Endodermal cell (in vitro differentiated cells): ENCODE results near the gene SUDS3. TPM values are rescaled to one million over a fixed set of nuclear protein-coding genes. Genes with fewer than 3 reads are reported as not detected.

Experiments used
- DNase-seq: peaks from one replicate; pipeline ENCODE4 v3.0.0-alpha.2; 2017
- H3K27ac ChIP-seq: 2 replicates; pipeline ENCODE4 v1.5.1; 2013; ENCODE audit warnings: mild to moderate bottlenecking, low read depth, low read length, moderate library complexity
- H3K27me3 ChIP-seq: 2 replicates; pipeline ENCODE4 v1.6.1; 2013; ENCODE audit warnings: mild to moderate bottlenecking, low read length, moderate library complexity; ENCODE audit not compliant: insufficient read depth, control insufficient read depth, poor library complexity, severe bottlenecking
- H3K36me3 ChIP-seq: 2 replicates; pipeline ENCODE4 v1.7.0; 2013; ENCODE audit warnings: mild to moderate bottlenecking, low read length, moderate library complexity; ENCODE audit not compliant: control insufficient read depth, insufficient read depth
- H3K4me1 ChIP-seq: one replicate; pipeline ENCODE4 v1.7.0; 2013; ENCODE audit warnings: low read length; ENCODE audit not compliant: control insufficient read depth, insufficient read depth
- H3K4me3 ChIP-seq: 2 replicates; pipeline ENCODE4 v1.5.1; 2013; ENCODE audit warnings: mild to moderate bottlenecking, low read length, moderate library complexity
- H3K9ac ChIP-seq: 2 replicates; pipeline ENCODE4 v1.6.1; 2013; ENCODE audit warnings: mild to moderate bottlenecking, low read length, moderate library complexity; ENCODE audit not compliant: poor library complexity, severe bottlenecking; ENCODE audit errors: extremely low read depth
- H3K9me3 ChIP-seq: 2 replicates; pipeline ENCODE4 v1.6.1; 2013; ENCODE audit warnings: mild to moderate bottlenecking, low read length, moderate library complexity; ENCODE audit not compliant: control insufficient read depth
- H3K27ac Mint-ChIP-seq: 2 replicates; pipeline ENCODE4 v1.8.0; 2020; ENCODE audit warnings: mixed read lengths
- H3K27me3 Mint-ChIP-seq: 2 replicates; pipeline ENCODE4 v1.8.0; 2021; ENCODE audit warnings: mild to moderate bottlenecking, mixed read lengths; ENCODE audit not compliant: insufficient read depth
- H3K36me3 Mint-ChIP-seq: 2 replicates; pipeline ENCODE4 v1.8.0; 2020; ENCODE audit warnings: low read depth, mixed read lengths
- H3K4me1 Mint-ChIP-seq: 2 replicates; pipeline ENCODE4 v1.8.0; 2020; ENCODE audit warnings: mixed read lengths
- H3K4me3 Mint-ChIP-seq: 2 replicates; pipeline ENCODE4 v1.8.0; 2020; ENCODE audit warnings: mild to moderate bottlenecking, moderate library complexity, mixed read lengths
- H3K9me3 Mint-ChIP-seq: 2 replicates; pipeline ENCODE4 v1.8.0; 2020; ENCODE audit warnings: mild to moderate bottlenecking, mixed read lengths
- CTCF ChIP-seq: fragments of 200-600 bp; sonication (generic); conservative IDR thresholded peaks from 2 replicates; pipeline ENCODE4 v1.5.0; 2021; ENCODE audit warnings: antibody characterized with exemption, mild to moderate bottlenecking
- WGBS, 2 experiments: methylation state at CpG; one replicate each; pipeline versions ENCODE4 v1.1.5 to v1.1.7; 2013; ENCODE audit warnings: missing lambda C conversion rate in 2 of 2, mixed read lengths in 1 of 2; ENCODE audit not compliant: insufficient coverage in 1 of 2, insufficient read length in 1 of 2; 5-methylcytosine and 5-hydroxymethylcytosine counted together
- total RNA-seq, 2 donors: library from RNA; stranded (reverse); fragmentation: NEBNext Ultra II Directional in 1 of 2; extraction: Animal tissue kit (Norgen Biotek cat#: 25700) in 1 of 2; gene quantifications; 2 replicates in 1 of 2; 3 replicates in 1 of 2; pipeline ENCODE4 v1.2.1, GENCODE V29; 2021

The SUDS3 gene
- total RNA-seq, 2 donors from 2014 or later, result 51.4 to 57.9 TPM

- WGBS, 2 experiments, result 89 to 94% methylated on average over 3 of the region's 3 CpGs
- no peak overlapping the region for H3K27ac Mint-ChIP-seq
- H3K9ac ChIP-seq, result no peak overlapping the region
- H3K4me1 Mint-ChIP-seq, result no peaks in the 10 kb centered on the region
- H3K27ac ChIP-seq, result no peak overlapping the region
- peaks cover 2% of the 10 kb centered on the region for H3K36me3 Mint-ChIP-seq
- TF ChIP-seq CTCF, result no peak
- H3K4me1 ChIP-seq, result no peaks in the 10 kb centered on the region
- H3K27me3 Mint-ChIP-seq, result no peaks in the 10 kb centered on the region
- no peaks in the 10 kb centered on the region for H3K9me3 ChIP-seq
- no peaks in the 10 kb centered on the region for H3K36me3 ChIP-seq
- H3K4me3 ChIP-seq, result no peak overlapping the region
- H3K27me3 ChIP-seq, result no peaks in the 10 kb centered on the region
- H3K9me3 Mint-ChIP-seq, result no peaks in the 10 kb centered on the region
- H3K4me3 Mint-ChIP-seq, result no peak overlapping the region
- no peak for DNase-seq
Measured at GRCh38 chr12:118328486-118329330, 47.6 kb upstream of the SUDS3 start.

GRCh38 chr12:118330421-118331018 is 45.8 kb upstream of the SUDS3 start:
- Histone ChIP-seq H3K9me3 (no peaks in the 10 kb centered on the region), H3K27ac (no peak overlapping the region), H3K36me3 (no peaks in the 10 kb centered on the region), H3K4me1 (no peaks in the 10 kb centered on the region), H3K27me3 (no peaks in the 10 kb centered on the region), H3K4me3 (no peak overlapping the region), H3K9ac (no peak overlapping the region)
- H3K9me3 Mint-ChIP-seq, result no peaks in the 10 kb centered on the region
- TF ChIP-seq CTCF, result no peak
- WGBS, 2 experiments, result 86 to 89% methylated on average over 2 to 3 of the region's 3 CpGs
- no peaks in the 10 kb centered on the region for H3K4me1 Mint-ChIP-seq
- H3K4me3 Mint-ChIP-seq, result no peak overlapping the region
- H3K27me3 Mint-ChIP-seq, result no peaks in the 10 kb centered on the region
- peaks cover 5% of the 10 kb centered on the region for H3K36me3 Mint-ChIP-seq
- DNase-seq, result no peak
- H3K27ac Mint-ChIP-seq, result no peak overlapping the region

- DNase-seq, result no peak
- TF ChIP-seq CTCF, result no peak
- H3K27me3 Mint-ChIP-seq, result no peaks in the 10 kb centered on the region
- peaks cover under 1% of the 10 kb centered on the region for H3K4me1 Mint-ChIP-seq
- no peak overlapping the region for H3K27ac ChIP-seq
- H3K36me3 Mint-ChIP-seq, result peaks cover 10% of the 10 kb centered on the region
- H3K9me3 Mint-ChIP-seq, result no peaks in the 10 kb centered on the region
- no peak overlapping the region for H3K9ac ChIP-seq
- H3K4me3 Mint-ChIP-seq, result no peak overlapping the region
- no peaks in the 10 kb centered on the region for H3K27me3 ChIP-seq
- WGBS, 2 experiments, result 100% methylated on average over 2 of the region's 4 CpGs; no CpG with 5 or more reads in 1 of the 2 experiments
- no peaks in the 10 kb centered on the region for H3K4me1 ChIP-seq
- H3K36me3 ChIP-seq, result no peaks in the 10 kb centered on the region
- H3K9me3 ChIP-seq, result no peaks in the 10 kb centered on the region
- H3K4me3 ChIP-seq, result no peak overlapping the region
- no peak overlapping the region for H3K27ac Mint-ChIP-seq
Measured at GRCh38 chr12:118332511-118332910, 43.8 kb upstream of the SUDS3 start.
